BE2C (cell line): ENCODE results near the gene MLST8.
"Not testable (repeated sequence)": the region's sequence is repeated elsewhere in the genome, so short reads cannot be mapped to it uniquely, and the experiment has no call there.

Experiments
- DNase-seq: peaks from one replicate; pipeline ENCODE4 v3.0.0-alpha.2; 2020
- H3K27me3 ChIP-seq: fragments of 250-450 bp; sonication (Bioruptor Pico); 2 replicates; pipeline ENCODE4 v1.5.1; 2020; ENCODE audit warnings: mild to moderate bottlenecking
- H3K36me3 ChIP-seq: fragments of 250-450 bp; sonication (Bioruptor Pico); 2 replicates; pipeline ENCODE4 v1.5.1; 2020; ENCODE audit warnings: mild to moderate bottlenecking
- H3K4me1 ChIP-seq: fragments of 250-450 bp; sonication (Bioruptor Pico); 2 replicates; pipeline ENCODE4 v1.5.1; 2020
- H3K4me3 ChIP-seq: 2 replicates; pipeline ENCODE4 v1.5.1; 2011; ENCODE audit warnings: low read depth, low read length
- H3K9me3 ChIP-seq: fragments of 250-450 bp; sonication (Bioruptor Pico); 2 replicates; pipeline ENCODE4 v1.5.1; 2020
- CTCF ChIP-seq: IDR thresholded peaks from 2 replicates; pipeline ENCODE4 v1.5.1; 2012; ENCODE audit warnings: mild to moderate bottlenecking, low read depth, low read length

MLST8 gene

GRCh38 chr16:2253293-2253692 is 48.0 kb downstream of the MLST8 start:
- H3K9me3 ChIP-seq = no peaks in the 10 kb centered on the region

GRCh38 chr16:2256531-2257140 is 51.4 kb downstream of the MLST8 start:
- H3K36me3 ChIP-seq = peaks cover 96% of the 10 kb centered on the region
- no peaks in the 10 kb centered on the region for H3K27me3 ChIP-seq

More at GRCh38 chr16:2253293-2253692, 48.0 kb downstream of the MLST8 start:
- TF ChIP-seq CTCF = no peak
- Histone ChIP-seq H3K27me3 (no peaks in the 10 kb centered on the region), H3K4me1 (peaks cover 3% of the 10 kb centered on the region; the same call in 1 of the 2 replicates), H3K4me3 (no peak overlapping the region), H3K36me3 (peaks cover 70% of the 10 kb centered on the region)
- no peak for DNase-seq

GRCh38 chr16:2257726-2258125 is 52.5 kb downstream of the MLST8 start:
- H3K4me1 ChIP-seq = no peaks in the 10 kb centered on the region
- H3K27me3 ChIP-seq = no peaks in the 10 kb centered on the region
- H3K4me3 ChIP-seq = no peak overlapping the region
- TF ChIP-seq CTCF = no peak
- H3K9me3 ChIP-seq = no peaks in the 10 kb centered on the region
- H3K36me3 ChIP-seq = peaks cover 100% of the 10 kb centered on the region
- no peak for DNase-seq

More at GRCh38 chr16:2256531-2257140, 51.4 kb downstream of the MLST8 start:
- no peak for TF ChIP-seq CTCF
- no peaks in the 10 kb centered on the region for H3K9me3 ChIP-seq
- H3K4me3 ChIP-seq = no peak overlapping the region
- peaks cover 3% of the 10 kb centered on the region; the same call in 1 of the 2 replicates for H3K4me1 ChIP-seq
- DNase-seq = no peak

- not testable (repeated sequence) for H3K27me3 ChIP-seq, H3K4me1 ChIP-seq, H3K4me3 ChIP-seq, H3K9me3 ChIP-seq, DNase-seq
- peaks cover 100% of the 10 kb centered on the region for H3K36me3 ChIP-seq
Measured at GRCh38 chr16:2258530-2258929, 53.3 kb downstream of the MLST8 start.
